ENCODE data around the gene EFCAB9. TPM values are rescaled to one million over a fixed set of nuclear protein-coding genes. Genes with fewer than 3 reads are reported as not detected.
A peak's percentile ranks its signal among the peaks of the same experiment; 100 is the strongest.

EFCAB9 gene
- total and polyA plus RNA-seq, 8 donors: not detected

- H3K4me1 ChIP-seq: no peaks in the 10 kb centered on the region
- no peak for FAIRE-seq
Observed at GRCh38 chr5:172175263-172175719, 18.7 kb upstream of the EFCAB9 start.

GRCh38 chr5:172177176-172177575 lies 16.8 kb upstream of the EFCAB9 start:
- Histone ChIP-seq H3K4me3 (no peak overlapping the region), H3K9me3 (no peaks in the 10 kb centered on the region), H3K36me3 (no peaks in the 10 kb centered on the region), H3K27ac (no peak overlapping the region), H3K27me3 (no peaks in the 10 kb centered on the region), H3K4me1 (no peaks in the 10 kb centered on the region)
- ATAC-seq: no peak
- no peak for DNase-seq
- TF ChIP-seq CTCF (IDR thresholded peaks at IDR 0.05): no peak
- FAIRE-seq: no peak
- intact Hi-C loops (cut with DNase I): no loop called here
- 85 to 93% methylated on average over 7 of the region's 7 CpGs for WGBS, 2 donors

More at GRCh38 chr5:172175263-172175719, 18.7 kb upstream of the EFCAB9 start:
- Histone ChIP-seq H3K27ac (no peak overlapping the region), H3K9me3 (no peaks in the 10 kb centered on the region), H3K36me3 (no peaks in the 10 kb centered on the region), H3K27me3 (no peaks in the 10 kb centered on the region), H3K4me3 (peak overlapping the region in 1 of 4 donors; percentile 13)
- DNase-seq (peak in 1 of 6 donors; percentile 57), ATAC-seq (peak in 3 of 4 donors; percentile 31 to 65 (median 47))
- 80 to 86% methylated on average over 7 of the region's 7 CpGs for WGBS, 2 donors
- intact Hi-C loops (cut with DNase I): no loop called here
- no peak for TF ChIP-seq CTCF (IDR thresholded peaks at IDR 0.05)

- intact Hi-C loops (cut with DNase I): no loop called here
- DNase-seq: peak in 1 of 6 donors; percentile 44
- no peak for FAIRE-seq
- Histone ChIP-seq H3K27me3 (no peaks in the 10 kb centered on the region), H3K4me1 (no peaks in the 10 kb centered on the region), H3K9me3 (no peaks in the 10 kb centered on the region), H3K27ac (peak overlapping the region in 1 of 4 donors; percentile 11), H3K4me3 (no peak overlapping the region), H3K36me3 (no peaks in the 10 kb centered on the region)
- TF ChIP-seq CTCF (IDR thresholded peaks at IDR 0.05): no peak
- 64 to 65% methylated on average over 18 of the region's 18 CpGs for WGBS, 2 donors
- peak in 1 of 4 donors; percentile 58 for ATAC-seq
Observed at GRCh38 chr5:172178301-172178987, 15.5 kb upstream of the EFCAB9 start.

- ATAC-seq (peak in 2 of 4 donors; percentile 12 to 32), FAIRE-seq (no peak)
- H3K4me1 ChIP-seq: no peaks in the 10 kb centered on the region
Observed at GRCh38 chr5:172178991-172179989, 14.7 kb upstream of the EFCAB9 start.

More at GRCh38 chr5:172178991-172179989, 14.7 kb upstream of the EFCAB9 start:
- 78% methylated on average over 18 of the region's 18 CpGs for WGBS, 2 donors
- peak overlapping the region in 2 of 4 donors; percentile 11 to 33 for H3K27ac ChIP-seq
- intact Hi-C loops (cut with DNase I): no loop called here
- no peaks in the 10 kb centered on the region for H3K27me3 ChIP-seq
- no peak for TF ChIP-seq CTCF (IDR thresholded peaks at IDR 0.05)
- DNase-seq: no peak
- H3K9me3 ChIP-seq: no peaks in the 10 kb centered on the region
- H3K4me3 ChIP-seq: no peak overlapping the region
- no peaks in the 10 kb centered on the region for H3K36me3 ChIP-seq
